CD4-positive, alpha-beta T cell (primary cell): ENCODE data around the gene MAN2A1. TPM values are rescaled to one million over a fixed set of nuclear protein-coding genes. Genes with fewer than 3 reads are reported as not detected.
"Not testable (repeated sequence)": the region's sequence is repeated elsewhere in the genome, so short reads cannot be mapped to it uniquely, and the experiment has no call there.

Experiments used
- ATAC-seq: fragments of 200-7000 bp; cut with Tn5 transposase; one replicate; pipeline ENCODE4 v1.10.0; 2022; ENCODE audit warnings: mild to moderate bottlenecking; ENCODE audit not compliant: poor library complexity
- CTCF ChIA-PET: fragments of 350-600 bp; sonication (Branson Sonifier 250); formaldehyde crosslinking; loops from one replicate; lab custom pipeline; 2021; ENCODE audit warnings: antibody characterized with exemption, inconsistent platforms; lab: Charles Lee
- POLR2A ChIA-PET: fragments of 350-600 bp; sonication (Branson Sonifier 250); formaldehyde crosslinking; loops from one replicate; lab custom pipeline; 2021; ENCODE audit warnings: antibody characterized with exemption, inconsistent platforms; lab: Charles Lee
- DNase-seq, 14 experiments: peaks; one replicate each; pipeline ENCODE4 v3.0.0-alpha.2; 2013 to 2020; ENCODE audit warnings: mixed read lengths in 2 of 14
- H3K27ac ChIP-seq, 2 donors: one replicate each; pipeline versions ENCODE4 v1.5.1 to v1.7.0; 2013; ENCODE audit warnings: low read length in 2 of 2, low read depth in 1 of 2, mild to moderate bottlenecking in 1 of 2
- H3K27me3 ChIP-seq, 2 experiments: 1 replicate in 1 of 2; 2 replicates in 1 of 2; pipeline versions ENCODE4 v1.6.1 to v1.7.0; 2013; ENCODE audit warnings: low read length in 2 of 2, control low read depth in 1 of 2, mild to moderate bottlenecking in 1 of 2, moderate library complexity in 1 of 2; ENCODE audit not compliant: insufficient read depth in 2 of 2, control insufficient read depth in 1 of 2
- H3K36me3 ChIP-seq: one replicate; pipeline ENCODE4 v1.6.1; 2013; ENCODE audit warnings: low read length, control low read depth; ENCODE audit not compliant: insufficient read depth
- H3K4me1 ChIP-seq: one replicate; pipeline ENCODE4 v1.6.1; 2013; ENCODE audit warnings: low read length, control low read depth; ENCODE audit not compliant: insufficient read depth
- H3K4me3 ChIP-seq: one replicate; pipeline ENCODE4 v1.5.1; 2013; ENCODE audit warnings: mild to moderate bottlenecking, low read length, moderate library complexity
- H3K9me3 ChIP-seq, 2 experiments: 1 replicate in 1 of 2; 2 replicates in 1 of 2; pipeline versions ENCODE4 v1.6.1 to v1.7.0; 2013; ENCODE audit warnings: low read length in 2 of 2, mild to moderate bottlenecking in 2 of 2, control low read depth in 1 of 2, moderate library complexity in 1 of 2; ENCODE audit not compliant: control insufficient read depth in 1 of 2, insufficient read depth in 1 of 2
- H3K27ac Mint-ChIP-seq: one replicate; pipeline ENCODE4 v1.8.0; 2020; ENCODE audit warnings: mixed read lengths
- H3K27me3 Mint-ChIP-seq: one replicate; pipeline ENCODE4 v1.8.0; 2021; ENCODE audit warnings: mixed read lengths
- H3K36me3 Mint-ChIP-seq: one replicate; pipeline ENCODE4 v1.8.0; 2021; ENCODE audit warnings: low read depth, mixed read lengths
- H3K4me1 Mint-ChIP-seq: one replicate; pipeline ENCODE4 v1.8.0; 2021; ENCODE audit warnings: low read depth, mixed read lengths
- H3K4me3 Mint-ChIP-seq: one replicate; pipeline ENCODE4 v1.8.0; 2020; ENCODE audit warnings: mild to moderate bottlenecking, mixed read lengths
- H3K9me3 Mint-ChIP-seq: one replicate; pipeline ENCODE4 v1.8.0; 2020; ENCODE audit warnings: mixed read lengths
- intact Hi-C, 2 experiments: fragments of 100-400 bp; cut with DNase I in 1 of 2; cut with micrococcal nuclease in 1 of 2; formaldehyde crosslinking; loops; one replicate each; pipeline versions ENCODE4 v1.15.1 to v1.9.0; 2023 to 2025; cut with DNase I, micrococcal nuclease
- total RNA-seq, 174 experiments: library from RNA in 2 of 174; stranded (reverse) in 2 of 174; gene quantifications; one replicate each; pipeline ENCODE4 v1.2.3 and lab custom pipeline; 2021 to 2026
- TF ChIP-seq, protein P1 (sequence below): fragments of 200-600 bp; IDR thresholded peaks from one replicate; pipeline ENCODE4 v1.8.0; 2022; ENCODE audit warnings: antibody characterized with exemption, mild to moderate bottlenecking

MAN2A1 gene
- total RNA-seq, 2 experiments from 2014 or later: 50.6 to 52.7 TPM

DNA sequence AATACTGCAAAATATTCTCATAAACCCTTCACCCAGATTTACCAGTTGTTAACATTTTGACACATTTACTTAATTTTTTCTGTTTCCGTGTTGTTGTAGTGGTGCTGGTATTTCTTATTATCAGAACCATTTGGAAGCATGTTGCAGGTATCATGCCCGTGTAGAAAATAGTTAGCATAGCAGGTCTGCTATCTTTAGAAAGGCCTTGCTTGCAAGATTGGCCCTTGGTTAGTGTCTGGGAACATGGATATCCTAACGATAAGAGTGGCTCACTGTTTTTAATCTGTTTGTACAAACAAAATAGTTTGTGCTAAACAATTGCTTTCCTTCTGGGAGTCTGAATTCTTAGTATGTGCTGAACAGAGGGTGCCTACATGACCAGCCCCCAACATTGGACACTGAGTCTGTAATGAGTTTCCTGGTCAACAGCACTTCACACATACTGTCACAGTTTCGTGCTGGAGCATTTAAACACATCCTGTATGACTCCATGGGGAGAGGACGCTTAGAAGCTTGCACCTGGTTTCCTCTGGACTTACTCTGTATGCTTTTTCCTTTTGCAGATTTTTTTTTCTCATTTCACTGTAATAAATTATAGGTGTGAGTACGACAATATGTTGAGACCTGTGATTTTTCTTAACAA is 66.9 kb downstream of the MAN2A1 start:
- no peak for DNase-seq
- Histone ChIP-seq H3K4me3 (no peak overlapping the region), H3K27me3 (no peaks in the 10 kb centered on the region), H3K27ac (no peak overlapping the region), H3K4me1 (no peaks in the 10 kb centered on the region), H3K9me3 (no peaks in the 10 kb centered on the region), H3K36me3 (peaks cover 28% of the 10 kb centered on the region)
- Mint-ChIP-seq H3K4me3 (no peak overlapping the region), H3K36me3 (peaks cover 79% of the 10 kb centered on the region), H3K27me3 (no peaks in the 10 kb centered on the region), H3K9me3 (peaks cover 7% of the 10 kb centered on the region), H3K27ac (no peak overlapping the region), H3K4me1 (peaks cover 52% of the 10 kb centered on the region)
- TF ChIP-seq, protein P1, sequence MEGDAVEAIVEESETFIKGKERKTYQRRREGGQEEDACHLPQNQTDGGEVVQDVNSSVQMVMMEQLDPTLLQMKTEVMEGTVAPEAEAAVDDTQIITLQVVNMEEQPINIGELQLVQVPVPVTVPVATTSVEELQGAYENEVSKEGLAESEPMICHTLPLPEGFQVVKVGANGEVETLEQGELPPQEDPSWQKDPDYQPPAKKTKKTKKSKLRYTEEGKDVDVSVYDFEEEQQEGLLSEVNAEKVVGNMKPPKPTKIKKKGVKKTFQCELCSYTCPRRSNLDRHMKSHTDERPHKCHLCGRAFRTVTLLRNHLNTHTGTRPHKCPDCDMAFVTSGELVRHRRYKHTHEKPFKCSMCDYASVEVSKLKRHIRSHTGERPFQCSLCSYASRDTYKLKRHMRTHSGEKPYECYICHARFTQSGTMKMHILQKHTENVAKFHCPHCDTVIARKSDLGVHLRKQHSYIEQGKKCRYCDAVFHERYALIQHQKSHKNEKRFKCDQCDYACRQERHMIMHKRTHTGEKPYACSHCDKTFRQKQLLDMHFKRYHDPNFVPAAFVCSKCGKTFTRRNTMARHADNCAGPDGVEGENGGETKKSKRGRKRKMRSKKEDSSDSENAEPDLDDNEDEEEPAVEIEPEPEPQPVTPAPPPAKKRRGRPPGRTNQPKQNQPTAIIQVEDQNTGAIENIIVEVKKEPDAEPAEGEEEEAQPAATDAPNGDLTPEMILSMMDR: no peak
- ChIA-PET CTCF (no interaction called here), POLR2A (no interaction called here)
- intact Hi-C loops: no loop called here
- ATAC-seq: no peak

- Histone ChIP-seq H3K4me1 (no peaks in the 10 kb centered on the region), H3K27me3 (no peaks in the 10 kb centered on the region), H3K4me3 (no peak overlapping the region), H3K36me3 (peaks cover 31% of the 10 kb centered on the region), H3K27ac (no peak overlapping the region), H3K9me3 (no peaks in the 10 kb centered on the region)
- POLR2A ChIA-PET: no interaction called here
- intact Hi-C loops: no loop called here
- TF ChIP-seq, protein P1: no peak
- ATAC-seq (no peak), DNase-seq (no peak)
- Mint-ChIP-seq H3K4me1 (peaks cover 48% of the 10 kb centered on the region), H3K9me3 (peaks cover 7% of the 10 kb centered on the region), H3K4me3 (no peak overlapping the region), H3K27ac (no peak overlapping the region), H3K36me3 (peaks cover 79% of the 10 kb centered on the region), H3K27me3 (no peaks in the 10 kb centered on the region)
- CTCF ChIA-PET: no interaction called here
Measured at GRCh38 chr5:109757490-109757889, 67.8 kb downstream of the MAN2A1 start.

GRCh38 chr5:109759306-109759705 is 69.6 kb downstream of the MAN2A1 start:
- Mint-ChIP-seq H3K27me3 (no peaks in the 10 kb centered on the region), H3K4me3 (no peak overlapping the region), H3K36me3 (peaks cover 88% of the 10 kb centered on the region), H3K9me3 (peaks cover 7% of the 10 kb centered on the region), H3K4me1 (peaks cover 36% of the 10 kb centered on the region), H3K27ac (no peak overlapping the region)
- CTCF ChIA-PET: no interaction called here
- DNase-seq (no peak), ATAC-seq (no peak)
- Histone ChIP-seq H3K4me3 (no peak overlapping the region), H3K27ac (no peak overlapping the region), H3K9me3 (no peaks in the 10 kb centered on the region), H3K4me1 (no peaks in the 10 kb centered on the region), H3K27me3 (no peaks in the 10 kb centered on the region), H3K36me3 (peaks cover 43% of the 10 kb centered on the region)
- POLR2A ChIA-PET: no interaction called here
- TF ChIP-seq, protein P1: no peak
- intact Hi-C loops: no loop called here

DNA sequence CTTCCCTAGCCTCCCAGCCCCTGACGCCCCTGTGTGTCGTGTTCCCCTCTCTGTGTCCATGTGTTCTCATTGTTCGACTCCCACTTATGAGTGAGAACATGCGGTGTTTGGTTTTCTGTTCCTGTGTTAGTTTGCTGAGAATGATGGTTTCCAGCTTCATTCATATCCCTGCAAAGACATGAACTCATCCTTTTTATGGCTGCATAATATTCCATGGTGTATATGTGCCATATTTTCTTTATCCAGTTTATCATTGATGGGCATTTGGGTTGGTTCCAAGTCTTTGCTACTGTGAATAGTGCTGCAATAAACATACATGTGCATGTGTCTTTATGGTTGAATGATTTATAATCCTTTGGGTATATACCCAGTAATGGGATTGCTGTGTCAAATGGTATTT is 70.4 kb downstream of the MAN2A1 start:
- peaks cover 40% of the 10 kb centered on the region for H3K36me3 ChIP-seq
- CTCF ChIA-PET: interaction anchor here (1.1 kb wide), 1 partner anchor 13 kb away, joined by 3 read pairs; no protein-coding TSS in a partner anchor
- Mint-ChIP-seq H3K4me1 (peaks cover 39% of the 10 kb centered on the region), H3K36me3 (peaks cover 89% of the 10 kb centered on the region)
- ATAC-seq, H3K4me3 ChIP-seq, H3K4me3 Mint-ChIP-seq, H3K27ac Mint-ChIP-seq, H3K9me3 Mint-ChIP-seq, H3K27ac ChIP-seq, intact Hi-C loops, H3K27me3 ChIP-seq, POLR2A ChIA-PET, H3K4me1 ChIP-seq, DNase-seq, H3K9me3 ChIP-seq, H3K27me3 Mint-ChIP-seq: not testable (repeated sequence)
